Measurements from ENCODE around the gene KATNA1.
"Not testable (repeated sequence)": the region's sequence is repeated elsewhere in the genome, so short reads cannot be mapped to it uniquely, and the experiment has no call there.

Gene KATNA1

DNA sequence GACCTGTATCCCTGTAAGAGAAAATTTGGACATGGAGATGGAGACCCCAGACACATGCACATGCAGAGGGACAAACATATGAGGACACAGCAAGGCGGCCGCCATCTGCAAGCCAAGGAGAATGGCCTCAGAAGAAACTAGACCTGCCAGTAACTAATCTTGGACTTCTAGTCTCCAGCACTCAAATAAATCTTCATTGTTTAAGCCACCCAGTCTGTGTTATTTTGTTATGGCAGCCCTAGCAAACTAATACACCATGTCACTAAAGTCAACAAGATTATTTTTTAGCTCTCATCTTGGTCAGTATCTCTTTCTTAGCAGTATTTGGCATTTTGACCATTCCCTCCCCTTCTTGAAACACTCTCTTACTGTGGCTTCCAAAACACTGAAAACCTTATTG lies 42.7 kb upstream of the KATNA1 start:
- no peak overlapping the region for H3K4me3 ChIP-seq (ENCODE audit: low read length)
- H3K79me2 ChIP-seq (ENCODE audit: low read length) = peaks cover 67% of the 10 kb centered on the region
- no peak overlapping the region for H3K27ac ChIP-seq (ENCODE audit: low read length)
- no peak overlapping the region for H3K9ac ChIP-seq (ENCODE audit: low read length)
- no peak overlapping the region for H3K4me2 ChIP-seq (ENCODE audit: low read length)
- TF ChIP-seq CTCF (IDR thresholded peaks at IDR 0.05; ENCODE audit: low read depth, low read length) = no peak
- TF ChIP-seq EZH2phosphoT487 (IDR thresholded peaks at IDR 0.05; ENCODE audit: low read depth) = no peak
- peaks cover 16% of the 10 kb centered on the region for H3K4me1 ChIP-seq (ENCODE audit: low read length)
- no peaks in the 10 kb centered on the region for H3K9me3 ChIP-seq (ENCODE audit: insufficient read depth, low read length)
- no peak overlapping the region for H2AFZ ChIP-seq (ENCODE audit: low read depth, low read length)
- H3K36me3 ChIP-seq (replicated peaks; ENCODE audit: low read depth, low read length) = peaks cover 2% of the 10 kb centered on the region
- no peaks in the 10 kb centered on the region for H3K27me3 ChIP-seq (ENCODE audit: low read depth, low read length)
- peaks cover 17% of the 10 kb centered on the region for H4K20me1 ChIP-seq (ENCODE audit: insufficient read depth, low read length)

DNA sequence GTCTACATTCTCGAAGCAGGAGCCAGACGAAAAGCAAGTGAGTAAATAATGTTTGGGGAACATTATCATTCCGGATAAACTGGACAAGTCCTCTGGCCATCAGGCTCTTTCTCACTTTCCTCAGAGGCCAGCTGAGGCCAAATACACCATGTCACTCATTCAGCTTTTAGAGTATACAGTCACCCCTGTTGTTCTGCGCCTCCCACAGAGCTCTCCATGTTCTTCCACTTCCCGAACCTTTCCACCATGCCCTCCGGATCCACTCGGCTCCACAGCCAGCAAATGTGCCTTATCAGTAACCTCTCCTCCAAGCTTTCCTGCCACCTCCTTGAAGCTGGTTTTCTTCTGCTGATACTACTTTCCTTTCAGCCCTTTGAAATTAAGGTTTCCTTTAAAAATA lies 37.7 kb upstream of the KATNA1 start:
- H3K9me3 ChIP-seq (ENCODE audit: insufficient read depth, low read length) = no peaks in the 10 kb centered on the region
- H3K79me2 ChIP-seq (ENCODE audit: low read length) = peaks cover 58% of the 10 kb centered on the region
- peaks cover 11% of the 10 kb centered on the region for H3K4me1 ChIP-seq (ENCODE audit: low read length)
- H3K4me2 ChIP-seq (ENCODE audit: low read length) = peak overlapping the region; percentile 20; the same call in 1 of the 2 replicates
- H2AFZ ChIP-seq (ENCODE audit: low read depth, low read length) = no peak overlapping the region
- H3K9ac ChIP-seq (ENCODE audit: low read length) = no peak overlapping the region
- H3K36me3 ChIP-seq (replicated peaks; ENCODE audit: low read depth, low read length) = peaks cover 8% of the 10 kb centered on the region
- H3K4me3 ChIP-seq (ENCODE audit: low read length) = no peak overlapping the region
- peaks cover 23% of the 10 kb centered on the region for H4K20me1 ChIP-seq (ENCODE audit: insufficient read depth, low read length)
- no peaks in the 10 kb centered on the region for H3K27me3 ChIP-seq (ENCODE audit: low read depth, low read length)
- peak overlapping the region; percentile 42 for H3K27ac ChIP-seq (ENCODE audit: low read length)
- TF ChIP-seq EZH2phosphoT487 (IDR thresholded peaks at IDR 0.05; ENCODE audit: low read depth) = no peak
- TF ChIP-seq CTCF (IDR thresholded peaks at IDR 0.05; ENCODE audit: low read depth, low read length) = no peak

- H3K9me3 ChIP-seq (ENCODE audit: insufficient read depth, low read length) = no peaks in the 10 kb centered on the region
- H3K4me3 ChIP-seq (ENCODE audit: low read length) = no peak overlapping the region
- H3K4me1 ChIP-seq (ENCODE audit: low read length) = peaks cover 25% of the 10 kb centered on the region
- peaks cover 33% of the 10 kb centered on the region for H4K20me1 ChIP-seq (ENCODE audit: insufficient read depth, low read length)
- TF ChIP-seq CTCF (IDR thresholded peaks at IDR 0.05; ENCODE audit: low read depth, low read length) = no peak
- H3K4me2 ChIP-seq (ENCODE audit: low read length) = no peak overlapping the region
- no peak overlapping the region for H2AFZ ChIP-seq (ENCODE audit: low read depth, low read length)
- H3K27ac ChIP-seq (ENCODE audit: low read length) = no peak overlapping the region
- H3K36me3 ChIP-seq (replicated peaks; ENCODE audit: low read depth, low read length) = peaks cover 16% of the 10 kb centered on the region
- peaks cover 58% of the 10 kb centered on the region for H3K79me2 ChIP-seq (ENCODE audit: low read length)
- no peaks in the 10 kb centered on the region for H3K27me3 ChIP-seq (ENCODE audit: low read depth, low read length)
- no peak overlapping the region for H3K9ac ChIP-seq (ENCODE audit: low read length)
These were observed 34.8 kb upstream of the KATNA1 start for GRCh38 chr6:149683256-149683859.

- H3K27ac ChIP-seq (ENCODE audit: low read length); H3K27me3 ChIP-seq (ENCODE audit: low read depth, low read length); H3K9me3 ChIP-seq (ENCODE audit: insufficient read depth, low read length); H3K4me3 ChIP-seq (ENCODE audit: low read length); H3K9ac ChIP-seq (ENCODE audit: low read length); H2AFZ ChIP-seq (ENCODE audit: low read depth, low read length); H3K4me2 ChIP-seq (ENCODE audit: low read length): not testable (repeated sequence)
- Histone ChIP-seq H3K79me2 (ENCODE audit: low read length) (peaks cover 66% of the 10 kb centered on the region), H3K36me3 (replicated peaks; ENCODE audit: low read depth, low read length) (peaks cover 19% of the 10 kb centered on the region), H4K20me1 (ENCODE audit: insufficient read depth, low read length) (peaks cover 32% of the 10 kb centered on the region), H3K4me1 (ENCODE audit: low read length) (peaks cover 23% of the 10 kb centered on the region)
These were observed 33.3 kb upstream of the KATNA1 start for GRCh38 chr6:149681845-149682244.

Measured in OCI-LY3 (cell line).